Myocyte (in vitro differentiated cells): ENCODE data around the gene CUL3. TPM values are rescaled to one million over a fixed set of nuclear protein-coding genes. Genes with fewer than 3 reads are reported as not detected.
A peak's percentile ranks its signal among the peaks of the same experiment; 100 is the strongest.

ENCODE experiments used
- DNase-seq: peaks from one replicate; pipeline ENCODE4 v3.0.0-alpha.2; 2012; ENCODE audit warnings: low read depth
- total RNA-seq: library from RNA; depleted of rRNA; stranded (reverse); fragments of >200 nt; gene quantifications from 2 replicates; pipeline ENCODE4 v1.2.3, GENCODE V29; 2014

CUL3 gene
- total RNA-seq, 1 donor from 2014 or later, result 92.3 TPM

DNA sequence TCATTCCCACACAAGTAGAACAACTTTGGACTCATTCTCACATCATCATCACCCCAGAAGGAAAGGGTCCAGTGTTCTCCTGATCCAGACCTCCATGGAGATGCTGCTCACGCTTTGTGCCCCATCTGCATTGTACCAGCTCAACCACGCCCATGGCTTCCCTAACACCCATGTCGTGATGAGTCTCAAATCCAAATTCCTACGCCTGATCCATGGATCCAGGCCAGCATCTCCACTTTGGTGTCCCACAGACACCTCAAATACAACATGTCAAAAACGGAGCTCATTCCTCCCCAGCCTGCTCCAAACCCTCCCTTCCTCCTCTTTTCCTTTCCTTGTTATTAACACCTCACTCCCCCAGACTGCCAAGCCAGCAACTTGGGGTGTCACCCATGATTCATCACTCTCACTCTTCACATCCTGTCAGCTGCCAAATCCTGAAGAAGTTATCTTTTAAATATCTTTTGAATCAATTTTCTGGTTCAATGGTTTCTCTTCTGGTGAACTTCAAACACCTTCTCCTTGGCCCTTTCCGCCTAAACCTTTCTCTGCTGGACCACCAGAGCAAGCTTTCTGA, 153.1 kb downstream of the CUL3 start:
- no peak for DNase-seq

DNA sequence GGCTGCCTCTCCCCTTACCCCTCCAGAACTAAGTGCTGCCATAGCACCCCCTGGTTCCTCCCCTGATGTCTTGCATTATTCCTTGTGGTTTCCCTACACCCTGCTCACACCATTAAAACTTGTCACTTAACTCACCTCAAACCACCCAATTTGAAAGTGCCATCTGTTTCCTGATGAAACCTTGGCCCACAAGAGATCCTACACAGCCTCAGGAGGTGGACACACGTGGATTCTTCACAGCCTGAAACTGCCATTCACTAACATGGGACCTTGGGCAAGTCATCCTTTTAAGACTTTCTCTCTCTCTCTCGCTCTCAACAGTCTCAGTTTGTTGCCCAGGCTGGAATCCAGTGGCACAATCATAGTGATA, 155.7 kb downstream of the CUL3 start:
- DNase-seq, result no peak

DNA sequence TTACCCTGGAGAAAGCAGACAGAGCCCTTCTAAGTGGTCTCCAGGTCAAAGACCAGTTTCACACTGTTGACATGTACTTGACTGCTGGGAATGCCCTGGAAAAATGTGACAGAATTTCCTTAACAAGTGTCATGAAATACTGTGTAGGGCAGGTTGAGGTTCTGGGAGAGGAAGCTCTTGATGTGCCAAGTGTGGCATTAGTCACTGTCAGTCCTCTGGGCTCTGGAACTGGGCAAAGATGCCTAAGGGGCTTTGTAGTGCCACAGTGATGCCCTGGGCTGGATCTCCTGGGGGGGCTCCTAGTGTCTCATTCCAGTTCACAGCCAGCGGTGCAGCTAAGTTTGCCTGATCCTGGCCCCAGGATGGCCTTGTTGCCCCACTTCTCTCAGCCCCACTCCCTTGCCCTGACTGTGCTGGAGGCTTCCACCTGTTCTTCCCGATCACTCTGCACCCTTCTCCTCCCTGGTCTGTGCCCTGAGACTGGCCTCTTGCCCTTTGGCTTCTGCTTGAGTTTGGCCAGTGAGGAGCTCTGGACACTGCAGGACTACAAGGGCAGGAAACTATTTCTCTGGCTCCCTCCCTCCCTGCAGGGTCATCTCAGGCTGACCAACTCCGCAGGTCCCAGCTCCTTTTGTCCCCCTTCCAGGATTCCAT, 156.2 kb downstream of the CUL3 start:
- peak; percentile 58 for DNase-seq

DNA sequence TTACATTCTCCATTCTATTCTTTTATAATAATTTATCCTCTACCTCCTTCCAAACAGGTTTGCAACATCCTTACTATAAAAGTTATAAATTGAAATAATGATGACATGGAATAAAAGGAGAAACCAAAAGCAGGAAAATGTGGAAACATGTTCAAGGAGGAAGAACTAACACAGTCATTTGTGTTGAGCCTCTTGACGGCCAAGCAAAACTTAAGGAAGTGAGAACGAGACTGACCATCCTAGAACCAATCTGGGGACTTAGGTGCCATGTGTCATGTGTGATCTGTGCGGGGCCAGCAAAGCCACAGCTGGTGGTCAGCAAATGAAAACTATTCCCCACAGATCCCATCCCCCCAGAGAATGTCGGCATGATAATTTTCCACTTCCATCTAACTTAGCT, 157.7 kb downstream of the CUL3 start:
- DNase-seq, result no peak

- DNase-seq, result no peak
Observed at GRCh38 chr2:224426656-224427055, 158.5 kb downstream of the CUL3 start.

DNA sequence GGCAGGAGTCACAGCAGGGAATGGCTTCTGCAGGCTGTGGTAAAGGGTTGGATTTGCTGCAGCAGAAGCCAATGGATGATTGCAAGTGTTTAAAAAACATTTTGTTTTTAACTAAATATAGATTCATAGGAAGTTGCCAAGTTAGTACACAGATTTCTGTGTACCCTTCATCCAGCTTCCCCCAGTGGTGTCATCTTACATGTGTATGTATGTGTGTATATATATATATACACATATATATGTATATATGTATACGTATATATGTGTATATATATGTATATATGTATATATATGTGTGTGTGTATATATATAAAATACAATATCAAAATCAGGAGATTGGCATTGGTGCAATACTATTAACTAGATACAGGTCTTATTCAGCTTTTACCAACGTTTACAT, 164.1 kb downstream of the CUL3 start:
- no peak for DNase-seq

Other genes starting within 250 kb of the CUL3 start
- gene FAM124B, start 183.3 kb downstream of the CUL3 start, total RNA-seq, result 0.10 and 0.32 TPM in 2 replicates
- gene CCDC195, start 131.0 kb upstream of the CUL3 start, total RNA-seq, result 3.6 TPM in 1 of 2 replicates, not detected in the other